Epithelial cell of proximal tubule (primary cell): ENCODE data around the gene ALDH2. TPM values are rescaled to one million over a fixed set of nuclear protein-coding genes. Genes with fewer than 3 reads are reported as not detected.
"Not testable (repeated sequence)": the region's sequence is repeated elsewhere in the genome, so short reads cannot be mapped to it uniquely, and the experiment has no call there.

Source experiments
- DNase-seq: peaks from one replicate; pipeline ENCODE4 v3.0.0-alpha.2; 2011; ENCODE audit warnings: low read depth
- H3K4me3 ChIP-seq: 2 replicates; pipeline ENCODE4 v1.5.1; 2011; ENCODE audit warnings: low read depth, mild to moderate bottlenecking, low read length
- CTCF ChIP-seq: conservative IDR thresholded peaks from 2 replicates; pipeline ENCODE4 v1.5.1; 2012; ENCODE audit warnings: low read depth, mild to moderate bottlenecking, low read length
- total RNA-seq: library from RNA; depleted of rRNA; stranded (reverse); fragments of >200 nt; gene quantifications from 2 replicates; pipeline ENCODE4 v1.2.3, GENCODE V29; 2015

Gene ALDH2
- total RNA-seq = 19.3 and 25.2 TPM in 2 replicates

DNA sequence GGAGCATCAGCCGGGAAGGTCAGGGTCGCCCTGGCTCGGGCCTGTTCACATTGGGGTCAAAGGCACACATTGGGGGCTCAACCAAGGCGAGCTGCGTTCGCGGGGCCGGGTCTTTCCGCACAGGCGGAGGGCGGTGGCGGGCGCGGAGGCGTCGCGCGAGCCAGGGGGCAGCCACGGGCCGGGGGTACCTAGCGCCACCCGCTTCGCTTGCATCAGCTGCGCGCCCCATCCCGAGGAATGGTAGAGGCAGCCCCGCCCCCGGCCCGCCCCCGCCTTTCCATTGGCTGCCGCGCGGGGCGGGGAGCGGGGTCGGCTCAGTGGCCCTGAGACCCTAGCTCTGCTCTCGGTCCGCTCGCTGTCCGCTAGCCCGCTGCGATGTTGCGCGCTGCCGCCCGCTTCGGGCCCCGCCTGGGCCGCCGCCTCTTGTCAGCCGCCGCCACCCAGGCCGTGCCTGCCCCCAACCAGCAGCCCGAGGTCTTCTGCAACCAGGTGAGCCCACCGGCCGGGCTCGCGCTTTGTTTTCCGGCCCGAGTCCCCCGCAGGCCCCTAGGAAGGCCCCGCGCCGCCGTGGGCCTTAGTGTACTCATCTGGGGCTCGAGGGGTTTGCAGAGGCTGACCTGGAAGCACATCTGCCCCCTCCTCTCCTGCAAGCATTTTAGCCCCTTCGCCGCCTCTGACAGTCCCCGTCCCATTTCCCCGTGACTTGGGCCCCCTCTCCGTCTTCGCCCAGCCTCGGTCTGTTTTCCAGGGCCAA is at the start of gene ALDH2:
ALDH2 (plus strand) TSS at position 326 of the 754 bp plus-strand sequence; CDS start at position 376, 50 bp downstream.
- DNase-seq = no peak
- peak within 1 kb of the TSS; percentile 67 for H3K4me3 ChIP-seq
- TF ChIP-seq CTCF = no peak

DNA sequence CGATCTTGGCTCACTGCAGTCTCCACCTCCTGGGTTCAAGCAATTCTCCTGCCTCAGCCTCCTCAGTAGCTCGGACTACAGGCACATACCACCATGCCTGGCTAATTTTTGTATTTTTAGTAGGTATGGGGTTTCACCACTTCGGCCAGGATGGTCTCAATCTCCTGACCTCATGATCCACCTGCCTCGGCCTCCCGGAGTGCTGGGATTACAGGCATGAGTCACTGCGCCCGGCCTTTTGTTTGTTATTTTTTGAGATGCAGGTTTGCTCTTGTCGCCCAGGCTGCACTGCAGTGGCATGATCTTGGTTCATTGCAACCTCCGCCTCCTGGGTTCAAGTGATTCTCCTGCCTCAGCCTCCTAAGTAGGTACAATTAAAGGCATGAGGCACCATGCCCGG is 47.4 kb upstream of the ALDH2 start:
- H3K4me3 ChIP-seq, DNase-seq: not testable (repeated sequence)

GRCh38 chr12:111720457-111720856 is 46.3 kb upstream of the ALDH2 start:
- no peak for TF ChIP-seq CTCF
- H3K4me3 ChIP-seq = no peak overlapping the region
- no peak for DNase-seq

DNA sequence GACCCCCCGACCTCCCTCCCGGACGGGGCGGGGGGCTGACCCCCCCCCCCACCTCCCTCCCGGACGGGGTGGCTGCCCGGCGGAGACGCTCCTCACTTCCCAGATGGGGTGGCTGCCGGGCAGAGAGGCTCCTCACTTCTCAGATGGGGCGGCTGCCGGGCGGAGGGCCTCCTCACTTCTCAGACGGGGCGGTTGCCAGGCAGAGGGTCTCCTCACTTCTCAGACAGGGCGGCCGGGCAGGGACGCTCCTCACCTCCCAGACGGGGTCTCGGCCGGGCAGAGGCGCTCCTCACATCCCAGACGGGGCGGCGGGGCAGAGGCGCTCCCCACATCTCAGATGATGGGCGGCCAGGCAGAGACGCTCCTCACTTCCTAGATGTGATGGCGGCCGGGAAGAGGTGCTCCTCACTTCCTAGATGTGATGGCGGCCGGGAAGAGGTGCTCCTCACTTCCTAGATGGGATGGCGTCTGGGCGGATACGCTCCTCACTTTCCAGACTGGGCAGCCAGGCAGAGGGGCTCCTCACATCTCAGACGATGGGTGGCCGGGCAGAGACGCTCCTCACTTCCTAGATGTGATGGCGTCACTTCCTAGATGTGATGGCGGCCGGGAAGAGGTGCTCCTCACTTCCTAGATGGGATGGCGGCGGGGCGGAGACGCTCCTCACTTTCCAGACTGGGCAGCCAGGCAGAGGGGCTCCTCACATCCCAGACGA is 42.9 kb upstream of the ALDH2 start:
- H3K4me3 ChIP-seq, DNase-seq: not testable (repeated sequence)

- no peak overlapping the region for H3K4me3 ChIP-seq
- TF ChIP-seq CTCF = no peak
Measured at GRCh38 chr12:111728795-111729194, 37.9 kb upstream of the ALDH2 start.

DNA sequence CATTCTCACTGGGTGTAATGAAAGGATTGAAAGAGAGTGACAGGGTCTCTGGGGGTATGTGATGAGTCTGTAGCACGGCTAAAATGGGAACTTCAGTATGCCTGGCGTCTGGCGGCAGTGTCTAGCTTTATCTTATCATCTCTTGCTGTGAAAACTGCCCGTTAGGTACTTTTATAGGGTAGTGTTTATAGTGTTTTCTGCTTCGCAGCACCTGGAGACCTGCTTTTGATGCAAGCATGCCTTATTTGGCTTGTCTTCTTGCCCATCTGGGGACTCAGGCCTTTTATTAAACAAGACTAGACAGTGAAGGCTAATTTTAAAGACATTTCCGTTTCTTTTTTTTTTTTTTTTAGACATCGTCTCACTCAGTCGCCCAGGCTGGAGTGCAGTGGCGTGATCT is 36.3 kb upstream of the ALDH2 start:
- TF ChIP-seq CTCF = no peak
- no peak for DNase-seq
- no peak overlapping the region for H3K4me3 ChIP-seq

More at GRCh38 chr12:111728795-111729194, 37.9 kb upstream of the ALDH2 start:
- DNase-seq = no peak

- no peak overlapping the region for H3K4me3 ChIP-seq
- TF ChIP-seq CTCF = no peak
- DNase-seq = no peak
Measured at GRCh38 chr12:111732786-111733185, 33.9 kb upstream of the ALDH2 start.

GRCh38 chr12:111733340-111733915 is 33.3 kb upstream of the ALDH2 start:
- no peak for DNase-seq
- no peak overlapping the region for H3K4me3 ChIP-seq
- no peak for TF ChIP-seq CTCF

DNA sequence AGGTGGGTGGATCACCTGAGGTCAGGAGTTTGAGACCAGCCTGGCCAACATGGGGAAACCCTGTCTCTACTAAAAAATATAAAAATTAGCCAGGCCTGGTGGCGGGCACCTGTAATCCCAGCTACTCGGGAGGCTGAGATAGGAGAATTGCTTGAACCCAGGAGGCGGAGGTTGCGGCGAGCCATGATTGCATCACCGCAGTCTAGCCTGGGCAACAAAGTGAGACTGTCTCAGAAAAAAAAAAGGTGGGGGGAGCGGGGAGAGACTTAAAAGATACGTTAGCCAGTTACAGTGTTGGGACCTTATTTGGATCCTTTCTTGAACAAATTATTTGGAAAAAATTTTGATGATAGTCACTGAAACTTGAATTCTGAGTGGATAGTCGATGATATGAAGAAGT is 27.2 kb upstream of the ALDH2 start:
- not testable (repeated sequence) for H3K4me3 ChIP-seq, DNase-seq
